ENCODE results near the gene DNAJC5G.
"Not testable (repeated sequence)": the region's sequence is repeated elsewhere in the genome, so short reads cannot be mapped to it uniquely, and the experiment has no call there.

DNAJC5G gene

DNA sequence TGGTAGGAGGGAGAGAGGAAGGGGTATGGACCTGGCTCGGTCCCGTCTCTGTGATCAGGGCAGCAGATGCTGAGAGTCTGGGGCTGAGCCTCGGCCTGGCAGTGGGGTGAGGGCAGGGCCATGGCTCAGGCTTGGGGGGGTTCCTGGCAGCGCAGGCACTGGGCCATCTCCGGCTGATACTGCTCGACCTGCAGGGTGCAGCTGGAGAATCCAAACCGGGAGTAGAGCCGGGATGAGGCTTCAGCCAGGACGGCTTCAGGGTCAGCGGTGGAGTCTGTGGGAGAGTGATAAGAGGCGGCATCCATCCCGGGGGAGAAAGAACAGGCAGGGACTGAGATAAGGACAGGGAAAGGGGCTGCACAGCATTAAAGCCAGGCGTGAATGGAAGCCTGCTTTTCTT lies 20.0 kb upstream of the DNAJC5G start:
- no peak for DNase-seq (ENCODE audit: low read depth)

DNA sequence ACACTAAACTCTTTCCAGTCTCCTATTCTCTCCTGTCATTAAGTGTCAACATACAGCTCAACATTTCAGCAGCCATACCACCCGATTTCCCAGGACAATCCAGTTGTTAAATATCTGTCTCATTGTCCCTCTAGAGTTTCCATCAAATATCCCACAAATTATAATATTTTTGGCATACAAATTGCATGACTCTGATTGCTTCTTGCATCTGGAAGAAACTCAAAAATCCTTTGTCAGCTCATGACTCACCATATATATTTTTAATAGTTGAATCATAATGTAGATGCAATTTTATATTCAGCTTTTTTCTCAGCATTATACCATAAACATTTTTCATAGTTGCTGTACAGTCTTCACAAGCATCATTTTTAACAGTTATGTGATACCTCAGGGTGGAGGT lies 19.6 kb upstream of the DNAJC5G start:
- DNase-seq (ENCODE audit: low read depth) = peak; percentile 15

DNA sequence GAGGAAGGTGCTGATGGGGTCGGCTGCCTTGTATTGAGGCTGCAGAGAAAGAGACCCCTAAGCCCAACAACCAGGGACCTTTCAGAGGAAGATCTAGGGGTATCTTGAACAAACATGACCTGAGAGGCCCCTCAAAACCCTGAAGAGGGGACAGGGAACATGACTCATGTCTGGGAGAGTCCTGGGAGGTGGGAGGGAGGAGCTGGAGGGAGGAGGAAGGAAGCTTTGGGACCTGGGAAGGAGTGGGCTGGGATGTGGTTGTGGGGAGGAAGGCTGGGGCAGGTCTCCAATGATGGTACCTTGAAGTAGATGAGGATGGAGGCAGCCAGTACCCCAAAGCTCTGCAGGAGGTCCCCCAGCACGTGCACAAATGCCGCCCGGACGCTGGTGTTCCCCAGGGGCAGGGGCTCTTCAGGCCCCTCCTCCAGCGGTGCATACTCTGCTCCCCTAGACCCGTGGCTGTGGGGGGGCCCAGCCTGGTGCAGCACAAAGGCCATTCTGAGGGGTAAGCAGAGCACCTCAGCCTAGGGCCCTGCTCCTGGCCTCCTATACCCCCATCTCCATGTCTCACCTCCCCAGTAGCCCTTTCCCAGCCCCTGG lies 18.3 kb upstream of the DNAJC5G start:
- no peak for DNase-seq (ENCODE audit: low read depth)

DNA sequence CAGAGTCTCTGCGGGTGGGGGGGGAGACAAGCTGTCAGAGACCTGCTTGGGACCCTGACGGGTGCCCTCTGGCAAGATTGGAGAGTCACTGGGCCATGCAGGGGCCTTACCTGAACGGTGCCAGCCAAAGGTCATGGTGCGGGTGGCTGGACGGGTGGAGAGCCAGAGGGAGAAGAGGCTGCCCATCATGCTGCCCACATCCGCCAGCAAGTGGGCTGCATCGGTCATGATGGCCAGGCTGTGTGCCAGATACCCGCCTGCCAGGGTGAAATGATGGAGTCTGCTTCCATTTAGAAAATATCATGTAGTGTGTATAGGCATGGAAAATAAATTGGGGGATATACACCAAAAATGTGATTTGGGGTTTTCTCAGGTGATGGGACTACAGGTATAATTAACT lies 17.2 kb upstream of the DNAJC5G start:
- DNase-seq (ENCODE audit: low read depth) = no peak

DNA sequence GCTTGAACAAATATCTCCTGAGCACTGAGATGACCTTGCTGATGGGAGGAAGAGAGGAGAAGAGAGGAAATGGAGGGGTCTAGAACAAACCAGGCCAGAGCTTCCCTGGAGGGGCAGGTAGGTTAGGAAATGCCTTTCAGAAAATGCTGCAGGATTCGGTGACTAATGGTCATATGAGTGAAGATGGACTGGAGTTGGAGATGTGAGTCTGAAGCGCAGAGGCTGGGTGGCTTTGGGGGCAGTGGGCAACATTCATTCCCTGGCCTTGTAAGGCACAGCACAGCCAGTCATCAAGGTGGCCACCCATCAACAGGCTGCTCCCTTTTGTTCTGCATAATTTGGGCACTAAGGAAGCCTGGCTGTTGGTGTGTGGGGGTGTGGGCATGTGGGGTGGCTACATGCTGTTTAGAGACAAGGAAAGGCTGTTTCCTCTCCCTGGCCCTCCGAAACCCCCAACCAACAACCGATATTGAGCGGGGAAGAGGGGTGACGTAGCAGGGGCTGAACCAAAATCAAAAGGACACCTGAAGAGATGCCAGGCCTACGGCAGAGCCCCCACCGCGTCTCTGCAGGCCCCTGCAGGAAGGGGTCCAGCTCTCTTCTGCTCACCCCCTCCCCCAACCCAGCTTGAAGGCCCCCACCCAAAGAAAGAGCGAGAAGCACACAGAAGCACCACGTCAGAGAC lies 13.8 kb upstream of the DNAJC5G start:
- no peak for DNase-seq (ENCODE audit: low read depth)

DNA sequence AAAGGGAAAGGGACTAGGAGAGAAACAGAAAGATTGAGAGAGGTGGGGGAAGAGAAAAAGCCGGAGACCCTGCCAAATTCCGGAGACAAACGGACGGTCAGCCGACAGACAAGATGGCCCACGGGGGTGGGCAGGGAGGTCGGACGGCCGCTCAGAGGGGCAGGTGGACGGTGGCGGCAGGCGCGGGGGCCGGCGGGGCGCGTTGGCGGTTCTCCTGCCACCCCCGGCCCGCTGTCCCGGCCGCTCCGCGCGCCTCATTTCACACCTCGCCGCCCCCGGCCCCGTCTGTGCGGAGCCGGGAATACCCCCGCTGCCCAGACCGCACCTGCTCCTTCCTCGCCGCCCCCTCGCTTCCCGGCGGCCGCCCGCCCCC lies 13.3 kb upstream of the DNAJC5G start:
- DNase-seq (ENCODE audit: low read depth) = no peak

DNA sequence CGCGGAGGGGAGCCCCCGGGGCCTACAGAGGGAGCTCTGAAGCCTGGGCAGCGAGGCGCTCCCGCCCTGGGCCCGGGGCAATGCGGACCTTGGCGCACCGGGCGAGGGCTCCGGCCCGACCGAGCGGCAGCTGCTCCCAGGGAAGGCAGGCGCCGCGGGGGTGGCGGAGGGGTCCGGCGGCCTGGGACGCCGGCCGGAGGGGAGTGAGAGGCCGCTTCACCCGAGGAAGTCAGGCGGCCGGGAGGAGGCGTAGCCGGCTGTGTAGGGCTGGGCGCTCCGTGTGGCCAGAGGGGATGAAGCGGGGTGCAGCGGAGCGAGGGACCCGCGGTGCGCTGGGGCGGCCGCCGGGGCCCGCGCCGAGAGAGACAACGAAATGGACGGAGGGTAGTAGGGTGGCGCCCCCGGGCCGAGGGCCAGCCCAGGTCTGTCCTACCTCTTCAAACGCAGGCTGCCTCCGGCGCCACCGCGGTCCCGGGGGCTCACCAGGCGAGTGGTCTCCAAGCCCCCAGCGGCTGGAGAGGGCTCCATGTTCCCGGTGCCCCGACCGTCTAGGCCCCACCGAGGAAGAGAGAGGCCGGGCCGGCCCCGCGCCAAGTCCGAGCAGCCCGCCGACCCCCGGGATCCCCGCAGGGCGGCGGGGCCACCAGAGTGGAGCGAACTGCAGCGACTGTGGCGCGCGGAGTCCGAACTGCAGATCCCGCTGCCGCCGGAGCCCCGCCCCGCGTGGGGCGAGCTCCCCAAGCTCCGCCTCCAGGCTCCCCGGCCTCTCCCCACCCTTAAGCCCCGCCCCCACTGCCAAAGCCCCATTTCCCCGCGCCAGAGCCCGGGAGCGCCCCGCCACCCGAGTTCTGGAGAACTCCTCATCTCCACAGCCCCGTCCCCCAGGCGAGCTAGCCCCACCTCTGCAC lies 12.6 kb upstream of the DNAJC5G start, which contains the start of gene SLC30A3:
Gene SLC30A3, minus strand, starts transcription at position 669 of the 908 bp plus-strand sequence. Its CDS starts 141 bp downstream, at position 528.
- DNase-seq (ENCODE audit: low read depth) = no peak

DNA sequence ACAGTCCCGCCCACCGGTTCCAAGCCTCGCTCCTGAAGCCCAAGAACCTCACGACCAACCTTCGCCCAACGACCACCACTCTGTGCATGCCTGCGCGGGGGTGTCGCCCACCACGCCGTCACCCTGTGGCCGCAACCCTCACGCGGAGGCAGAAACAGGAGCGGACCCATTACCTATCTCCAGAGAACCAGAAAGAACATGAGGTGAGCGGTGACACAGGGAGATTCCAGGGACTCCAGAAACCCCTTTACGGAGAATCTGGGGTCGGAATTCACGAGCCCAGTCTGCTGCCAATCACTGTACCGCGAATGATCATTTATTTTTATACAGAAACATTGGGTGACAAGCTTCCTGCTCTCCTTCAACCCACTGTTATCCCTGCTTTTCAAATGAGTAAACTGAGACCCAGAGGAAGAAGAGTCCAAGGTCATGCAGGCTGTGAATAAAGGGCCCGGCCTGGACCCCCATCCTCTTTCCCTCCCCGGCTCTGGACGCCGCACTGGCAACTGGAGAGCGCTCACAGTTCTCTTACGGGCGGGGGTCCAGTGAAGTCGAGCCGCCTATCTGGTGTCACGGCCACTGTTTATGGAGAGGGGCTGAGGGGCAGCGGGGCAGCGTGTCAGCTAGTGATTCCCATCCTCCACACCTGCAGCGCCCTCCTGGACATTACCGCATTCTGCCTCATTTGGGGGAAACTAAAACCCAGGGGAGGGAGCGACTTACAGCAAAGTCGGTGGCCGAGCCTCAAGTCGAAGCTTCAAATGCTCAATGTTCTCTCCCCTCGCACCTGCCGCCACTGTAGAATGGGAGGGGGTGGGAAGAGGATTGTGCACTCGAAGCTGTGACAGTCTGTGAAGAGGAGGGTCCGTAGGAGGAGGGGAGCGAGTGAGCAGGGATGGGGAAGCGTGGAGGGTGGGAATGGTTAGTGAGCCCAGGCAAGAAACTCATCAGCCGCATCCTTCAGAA lies 11.7 kb upstream of the DNAJC5G start:
- DNase-seq (ENCODE audit: low read depth) = no peak

DNA sequence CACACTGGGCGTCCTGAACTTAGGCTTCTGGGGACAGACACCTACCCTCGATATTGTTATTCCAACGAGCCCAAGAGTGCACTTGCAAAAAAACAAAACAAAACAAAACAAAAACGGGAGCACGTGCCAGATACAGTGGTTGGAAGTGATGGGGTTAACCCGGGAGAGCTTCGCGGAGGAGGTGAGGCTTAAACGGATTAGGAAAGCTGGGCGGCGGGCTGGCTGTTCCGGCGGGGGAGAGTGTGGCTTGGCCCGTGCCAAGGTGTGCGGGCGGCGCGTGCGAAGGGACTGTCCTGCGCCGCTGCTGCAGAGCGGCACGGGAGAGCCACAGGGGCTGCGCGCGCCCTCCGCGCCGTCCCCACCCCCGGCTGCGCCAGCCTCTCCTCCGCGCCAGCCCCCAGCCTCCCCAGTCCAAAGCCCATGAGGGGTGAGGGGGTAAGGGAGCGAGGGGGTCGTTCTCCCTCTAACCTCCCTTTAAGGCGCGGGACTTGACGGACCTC lies 10.9 kb upstream of the DNAJC5G start:
- DNase-seq (ENCODE audit: low read depth) = no peak

DNA sequence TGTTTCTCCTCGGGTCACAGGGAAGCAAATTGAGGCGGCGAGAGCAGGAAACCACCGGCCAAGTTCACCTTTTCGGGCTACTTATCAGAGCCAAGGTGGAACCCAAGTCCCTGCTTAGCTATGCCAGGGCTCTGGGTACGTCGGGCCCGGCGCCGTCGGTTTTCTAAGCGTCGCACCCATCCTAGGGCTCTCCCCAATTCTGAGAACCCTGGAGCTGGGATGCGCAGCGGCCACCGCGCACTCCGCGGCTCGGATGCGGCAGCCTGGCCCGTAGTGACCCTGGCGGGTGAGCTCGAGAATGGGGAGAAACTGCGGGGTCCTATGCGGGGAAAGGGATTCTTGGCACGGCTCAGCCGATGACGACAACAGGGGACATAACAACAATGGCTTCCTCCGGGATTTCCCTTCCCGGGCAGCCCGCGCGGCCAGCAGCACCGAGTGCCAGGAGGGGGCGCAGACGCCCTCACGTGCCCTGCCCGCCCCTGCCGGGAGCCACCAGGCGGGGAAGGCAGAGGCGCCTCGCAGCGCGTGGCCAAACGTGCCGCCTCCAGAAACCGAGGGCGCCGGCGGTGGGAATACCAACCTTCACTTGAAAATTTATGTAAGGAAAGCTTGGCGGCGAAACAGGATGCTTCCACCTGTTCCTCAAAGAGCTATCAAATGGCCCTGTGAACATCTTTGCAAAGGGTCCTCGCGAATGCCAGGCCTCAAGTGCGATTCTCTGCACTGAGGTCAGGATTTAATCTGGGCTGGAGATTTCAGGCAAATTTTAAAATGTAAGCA lies 10.3 kb upstream of the DNAJC5G start:
- DNase-seq (ENCODE audit: low read depth) = no peak

DNA sequence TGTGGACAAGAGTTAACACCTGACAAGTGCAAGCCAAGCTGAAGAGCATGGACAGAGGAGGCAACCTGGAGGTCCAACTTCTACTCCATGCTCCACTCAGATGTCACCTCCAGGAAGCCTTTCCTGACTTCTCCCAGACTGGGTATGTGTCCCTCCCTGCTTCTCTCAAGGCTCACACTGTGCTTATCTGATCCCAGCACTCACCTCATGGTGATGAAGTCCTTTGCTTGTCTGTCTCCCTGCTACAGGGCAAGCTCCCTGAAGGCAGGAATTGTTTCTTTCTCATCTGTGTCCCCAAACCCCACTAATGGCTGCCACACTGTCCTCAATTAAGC lies 9.7 kb upstream of the DNAJC5G start:
- no peak for DNase-seq (ENCODE audit: low read depth)

DNA sequence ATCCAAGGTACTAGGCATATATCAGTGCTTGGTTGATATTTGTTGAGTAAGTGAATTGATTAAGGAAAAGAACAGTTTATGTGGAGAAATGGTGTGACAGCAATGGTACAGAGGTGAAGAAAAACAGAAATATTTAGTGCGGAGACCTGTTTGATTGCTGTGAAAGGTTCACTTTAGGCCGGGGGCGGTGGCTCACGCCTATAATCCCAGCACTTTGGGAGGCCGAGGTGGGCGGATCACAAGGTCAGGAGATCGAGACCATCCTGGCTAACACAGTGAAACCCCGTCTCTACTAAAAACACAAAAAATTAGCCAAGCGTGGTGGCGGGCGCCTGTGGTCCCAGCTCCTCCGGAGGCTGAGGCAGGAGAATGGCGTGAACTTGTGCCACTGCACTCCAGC lies 6.9 kb upstream of the DNAJC5G start:
- not testable (repeated sequence) for DNase-seq (ENCODE audit: low read depth)

DNA sequence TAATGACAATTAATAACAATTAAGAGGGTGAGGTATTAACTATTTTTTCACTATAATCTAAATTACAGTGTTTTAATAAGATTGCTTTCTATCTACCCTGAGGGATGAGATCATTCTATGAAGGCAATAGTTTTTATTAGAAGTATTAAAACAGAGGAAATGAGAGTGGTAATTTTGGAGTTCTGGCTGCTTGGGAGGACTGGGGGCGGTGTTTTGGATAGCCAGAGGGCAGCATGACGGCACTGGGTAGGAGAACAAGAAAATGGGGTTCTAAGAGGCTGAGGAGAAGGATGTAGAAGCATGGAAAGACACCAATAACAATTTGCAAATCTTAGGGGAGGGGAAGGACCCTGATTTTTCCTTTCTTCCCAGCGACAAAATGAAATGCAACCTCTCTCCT lies 5.1 kb upstream of the DNAJC5G start:
- DNase-seq (ENCODE audit: low read depth) = no peak

DNA sequence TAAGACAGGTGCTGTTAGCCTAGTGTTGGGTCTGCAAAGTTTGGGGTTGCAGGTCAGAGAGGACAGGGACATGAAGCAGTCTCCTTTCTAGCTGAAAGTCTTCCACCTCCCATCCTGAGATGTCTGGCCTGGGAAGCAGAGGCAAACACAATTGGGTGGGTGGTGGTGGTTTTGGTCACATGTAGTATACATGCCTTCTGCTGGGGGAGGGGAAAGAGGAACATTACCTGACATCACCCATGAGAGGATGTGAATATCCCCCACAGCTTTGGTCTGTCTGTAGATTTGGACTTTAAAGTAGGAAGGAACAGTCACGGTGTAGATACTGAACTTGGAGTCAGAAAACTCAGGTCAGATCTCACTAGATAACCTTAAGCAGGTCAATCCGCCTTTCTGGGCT lies 4.6 kb upstream of the DNAJC5G start:
- no peak for DNase-seq (ENCODE audit: low read depth)

DNA sequence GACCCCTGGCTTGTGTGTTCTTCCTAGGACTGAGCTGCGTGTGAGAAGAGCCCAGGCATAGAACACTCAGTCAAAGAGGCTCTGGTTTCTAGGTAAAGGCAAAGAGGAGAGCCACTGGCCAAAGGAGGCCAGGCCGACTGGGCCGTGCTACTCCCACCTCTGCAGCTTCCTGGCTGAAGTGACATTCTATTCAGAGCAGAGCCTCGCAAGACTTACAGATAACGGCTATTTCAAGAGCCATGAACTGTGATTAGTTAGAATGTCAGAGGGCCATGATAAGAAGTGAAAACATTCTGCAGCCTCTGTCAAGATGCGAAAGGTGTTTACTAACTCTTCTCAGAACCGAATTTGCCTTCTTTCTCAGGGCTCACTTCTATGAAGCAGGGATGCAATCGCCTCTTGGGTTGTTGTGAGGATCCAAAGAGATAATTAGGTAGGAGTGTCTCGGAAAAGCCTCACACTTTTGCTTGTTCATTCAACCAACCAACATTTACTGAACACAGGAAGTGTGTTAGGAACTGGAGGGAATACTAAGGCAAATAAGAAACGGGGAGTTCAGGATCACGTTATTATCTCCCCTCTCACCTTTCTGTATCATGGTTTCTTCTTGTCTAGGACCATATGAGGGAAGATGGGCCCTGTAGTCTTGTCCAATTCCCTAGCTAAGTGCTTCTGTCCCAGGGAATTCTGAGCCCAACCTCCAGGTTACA lies 3.4 kb upstream of the DNAJC5G start:
- DNase-seq (ENCODE audit: low read depth) = no peak

DNA sequence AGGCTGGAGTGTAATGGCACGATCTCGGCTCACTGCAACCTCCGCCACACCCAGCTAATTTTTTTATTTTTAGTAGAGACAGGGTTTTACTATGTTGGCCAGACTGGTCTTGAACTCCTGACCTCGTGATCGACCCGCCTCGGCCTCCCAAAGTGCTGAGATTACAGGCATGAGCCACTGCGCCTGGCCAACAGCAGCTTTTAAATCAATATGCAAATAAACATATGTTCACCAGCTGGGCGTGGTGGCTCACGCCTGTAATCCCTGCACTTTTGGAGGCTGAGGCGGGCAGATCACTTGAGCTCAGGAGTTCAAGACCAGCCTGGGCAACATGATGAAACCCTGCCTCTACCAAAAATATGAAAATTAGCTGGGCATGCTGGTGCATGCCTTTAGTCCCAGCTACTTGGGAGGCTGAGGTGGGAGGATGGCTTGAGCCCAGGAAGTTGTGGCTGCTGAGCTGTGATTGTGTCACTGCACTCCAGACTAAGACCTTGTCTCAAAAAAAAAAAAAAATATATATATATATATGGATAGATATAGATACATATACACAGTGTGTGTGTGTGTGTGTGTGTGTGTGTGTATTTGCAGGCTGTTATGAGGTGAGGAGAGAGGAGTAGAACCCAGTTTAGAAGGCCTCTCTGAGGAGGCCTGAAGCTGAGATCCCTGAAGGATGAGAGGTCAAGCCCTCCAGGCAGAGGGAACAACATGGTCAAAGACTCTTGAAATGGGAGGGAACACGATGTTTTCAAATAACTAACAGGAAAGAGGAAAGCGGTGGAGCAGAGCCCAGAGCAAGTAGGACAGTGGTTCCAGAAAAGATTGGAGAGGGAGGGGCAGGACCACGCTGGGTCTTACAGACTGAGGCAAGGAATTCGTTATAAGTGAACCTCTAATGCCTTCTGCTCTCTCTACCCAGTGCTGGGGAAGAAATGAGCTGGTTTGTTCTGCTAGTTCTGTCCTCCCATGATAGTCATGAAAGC lies 2.4 kb upstream of the DNAJC5G start:
- DNase-seq (ENCODE audit: low read depth) = not testable (repeated sequence)

DNA sequence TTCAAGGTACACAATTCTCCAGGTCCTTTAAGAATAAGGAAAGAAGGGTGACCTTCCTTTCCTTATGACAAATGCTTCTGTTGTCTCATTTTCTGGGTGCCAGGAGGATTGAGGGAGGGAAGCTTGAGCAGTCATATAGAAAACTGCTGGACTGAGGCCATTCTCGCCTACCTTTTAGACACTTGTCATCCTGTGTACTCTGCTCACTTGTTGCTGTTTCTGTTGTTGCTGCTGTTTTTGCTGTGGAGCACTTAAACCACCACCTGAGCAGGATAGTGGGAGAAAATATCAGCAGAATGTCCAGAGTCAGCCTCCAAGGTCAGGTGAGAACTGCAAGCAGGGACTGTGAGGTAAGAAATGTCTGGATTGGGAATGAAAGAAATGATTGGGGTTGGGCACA lies 2.8 kb downstream of the DNAJC5G start:
- DNase-seq (ENCODE audit: low read depth) = no peak

DNA sequence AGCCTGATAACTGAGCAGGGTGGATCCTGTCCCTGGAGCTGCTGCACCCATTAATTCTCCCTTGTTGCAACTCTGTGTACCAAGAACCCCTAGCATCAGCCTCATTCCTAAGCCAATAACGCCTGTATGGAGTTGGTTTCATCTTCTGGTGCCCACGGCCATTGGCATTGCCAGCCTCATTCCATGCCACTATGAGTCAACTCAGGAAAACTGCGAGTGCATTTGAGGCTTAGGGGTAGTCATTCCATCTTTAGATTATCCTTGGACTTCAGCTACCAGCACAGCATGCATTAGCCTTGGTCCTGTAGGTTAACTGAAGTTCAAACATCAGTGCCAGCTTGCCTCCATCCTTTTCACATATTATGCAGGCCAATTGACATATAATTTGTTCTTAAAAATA lies 5.6 kb downstream of the DNAJC5G start:
- DNase-seq (ENCODE audit: low read depth) = no peak

DNA sequence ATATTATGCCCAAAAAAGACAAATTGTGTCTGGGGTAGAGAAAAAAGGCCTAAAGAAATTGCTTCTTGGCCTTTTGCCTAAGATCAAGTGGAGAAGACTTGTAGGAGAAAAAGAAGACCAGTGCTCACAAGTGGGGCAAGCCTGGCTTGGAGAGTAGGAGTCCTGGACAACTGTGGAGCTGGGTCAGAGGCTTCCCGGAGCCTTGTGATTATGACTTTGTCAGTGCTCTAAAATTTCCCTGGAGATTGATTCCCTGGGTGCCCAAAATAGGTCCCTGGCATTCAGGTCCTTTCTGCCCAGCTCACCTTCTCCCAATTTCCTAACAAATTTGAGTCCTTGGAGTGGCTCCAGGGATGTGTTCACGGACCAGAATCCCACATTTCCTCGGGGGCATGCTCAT lies 6.2 kb downstream of the DNAJC5G start:
- DNase-seq (ENCODE audit: low read depth) = no peak

Measured in GM04504 (cell line).